Neural progenitor cell (in vitro differentiated cells): ENCODE data around the gene C20orf204.

ENCODE experiments used
- CTCF ChIP-seq: fragments of 200-600 bp; sonication (generic); IDR thresholded peaks from 2 replicates; pipeline ENCODE4 v1.5.1; 2017; ENCODE audit warnings: antibody characterized with exemption, mild to moderate bottlenecking
- EZH2 ChIP-seq: fragments of 200-600 bp; sonication (generic); IDR thresholded peaks from 2 replicates; pipeline ENCODE4 v1.6.1; 2017; ENCODE audit warnings: antibody characterized with exemption, mild to moderate bottlenecking, moderate library complexity
- EZH2phosphoT487 ChIP-seq: fragments of 200-600 bp; sonication (generic); IDR thresholded peaks from 2 replicates; pipeline ENCODE4 v1.6.1; 2017; ENCODE audit warnings: antibody characterized with exemption

GRCh38 chr20:64033981-64034493 is 1.9 kb upstream of the C20orf204 start:
- TF ChIP-seq EZH2phosphoT487 (no peak), CTCF (no peak), EZH2 (no peak)
